ENCODE results near the gene NCOA3. TPM values are rescaled to one million over a fixed set of nuclear protein-coding genes. Genes with fewer than 3 reads are reported as not detected.
"Not testable (repeated sequence)": the region's sequence is repeated elsewhere in the genome, so short reads cannot be mapped to it uniquely, and the experiment has no call there.

NCOA3 gene
- total RNA-seq, 2 experiments from 2014 or later, result 59.1 to 70.6 TPM

DNA sequence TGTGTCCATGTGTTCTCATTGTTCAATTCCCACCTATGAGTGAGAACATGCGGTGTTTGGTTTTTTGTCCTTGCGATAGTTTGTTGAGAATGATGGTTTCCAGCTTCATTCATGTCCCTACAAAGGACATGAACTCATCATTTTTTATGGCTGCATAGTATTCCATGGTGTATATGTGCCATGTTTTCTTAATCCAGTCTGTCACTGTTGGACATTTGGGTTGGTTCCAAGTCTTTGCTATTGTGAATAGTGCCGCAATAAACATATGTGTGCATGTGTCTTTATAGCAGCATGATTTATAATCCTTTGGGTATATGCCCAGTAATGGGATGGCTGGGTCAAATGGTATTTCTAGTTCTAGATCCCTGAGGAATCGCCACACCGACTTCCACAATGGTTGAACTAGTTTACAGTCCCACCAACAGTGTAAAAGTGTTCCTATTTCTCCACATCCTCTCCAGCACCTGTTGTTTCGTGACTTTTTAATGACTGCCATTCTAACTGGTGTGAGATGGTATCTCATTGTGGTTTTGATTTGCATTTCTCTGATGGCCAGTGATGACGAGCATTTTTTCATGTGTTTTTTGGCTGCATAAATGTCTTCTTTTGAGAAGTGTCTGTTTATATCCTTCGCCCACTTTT is 52.0 kb downstream of the NCOA3 start:
- Mint-ChIP-seq H3K36me3 (ENCODE audit: low read depth) (peaks cover 28% of the 10 kb centered on the region), H3K4me1 (peaks cover 26% of the 10 kb centered on the region)
- DNase-seq, H3K27ac Mint-ChIP-seq, POLR2A ChIA-PET, H3K4me3 Mint-ChIP-seq, H3K9me3 Mint-ChIP-seq, H3K27me3 Mint-ChIP-seq: not testable (repeated sequence)
- CTCF ChIA-PET, result interaction anchor here (0.6 to 1.2 kb wide), 2 partner anchors 9 to 171 kb away, joined by 3 to 4 read pairs; no protein-coding TSS in a partner anchor

DNA sequence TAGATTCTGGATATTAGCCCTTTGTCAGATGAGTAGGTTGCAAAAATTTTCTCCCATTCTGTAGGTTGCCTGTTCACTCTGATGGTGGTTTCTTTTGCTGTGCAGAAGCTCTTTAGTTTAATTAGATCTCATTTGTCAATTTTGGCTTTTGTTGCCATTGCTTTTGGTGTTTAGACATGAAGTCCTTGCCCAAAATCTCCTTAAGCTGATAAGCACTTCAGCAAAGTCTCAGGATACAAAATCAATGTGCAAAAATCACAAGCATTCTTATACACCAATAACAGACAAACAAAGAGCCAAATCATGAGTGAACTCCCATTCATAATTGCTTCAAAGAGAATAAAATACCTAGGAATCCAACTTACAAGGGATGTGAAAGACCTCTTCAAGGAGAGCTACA is 52.6 kb downstream of the NCOA3 start:
- CTCF ChIA-PET, result interaction anchor here (0.6 to 1.2 kb wide), 2 partner anchors 9 to 171 kb away, joined by 3 to 4 read pairs; no protein-coding TSS in a partner anchor
- POLR2A ChIA-PET, result not testable (repeated sequence)

DNA sequence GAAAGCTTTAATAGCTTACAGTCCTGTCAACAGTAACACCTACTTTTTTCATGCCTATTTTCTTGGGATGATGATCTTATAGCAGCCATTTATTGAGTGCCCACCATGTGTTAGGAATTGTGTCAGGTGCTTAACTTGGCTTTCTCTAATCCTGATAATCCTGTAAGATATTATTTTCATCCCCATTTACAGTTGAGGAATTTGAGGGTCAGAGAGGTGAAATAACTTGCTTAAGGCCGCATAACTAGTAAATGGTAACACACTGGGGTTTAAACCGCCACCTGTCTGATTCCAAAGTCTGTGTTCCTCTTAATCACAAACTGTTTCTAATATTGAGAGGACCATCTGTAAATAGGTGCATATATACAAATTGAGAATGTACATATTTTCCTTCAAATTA is 55.5 kb downstream of the NCOA3 start:
- Mint-ChIP-seq H3K9me3 (peaks cover 4% of the 10 kb centered on the region), H3K27me3 (no peaks in the 10 kb centered on the region), H3K4me3 (no peak overlapping the region), H3K4me1 (peaks cover 27% of the 10 kb centered on the region), H3K36me3 (ENCODE audit: low read depth) (peaks cover 19% of the 10 kb centered on the region), H3K27ac (no peak overlapping the region)
- ChIA-PET CTCF (interaction anchor here (0.6 kb wide), 1 partner anchor 78 kb away, joined by 4 read pairs; no protein-coding TSS in a partner anchor), POLR2A (no interaction called here)
- no peak for DNase-seq

More for the DNA sequence above, 52.6 kb downstream of the NCOA3 start:
- H3K27me3 Mint-ChIP-seq, H3K4me3 Mint-ChIP-seq, DNase-seq, H3K27ac Mint-ChIP-seq, H3K9me3 Mint-ChIP-seq: not testable (repeated sequence)
- Mint-ChIP-seq H3K36me3 (ENCODE audit: low read depth) (peaks cover 28% of the 10 kb centered on the region), H3K4me1 (peaks cover 30% of the 10 kb centered on the region)

DNA sequence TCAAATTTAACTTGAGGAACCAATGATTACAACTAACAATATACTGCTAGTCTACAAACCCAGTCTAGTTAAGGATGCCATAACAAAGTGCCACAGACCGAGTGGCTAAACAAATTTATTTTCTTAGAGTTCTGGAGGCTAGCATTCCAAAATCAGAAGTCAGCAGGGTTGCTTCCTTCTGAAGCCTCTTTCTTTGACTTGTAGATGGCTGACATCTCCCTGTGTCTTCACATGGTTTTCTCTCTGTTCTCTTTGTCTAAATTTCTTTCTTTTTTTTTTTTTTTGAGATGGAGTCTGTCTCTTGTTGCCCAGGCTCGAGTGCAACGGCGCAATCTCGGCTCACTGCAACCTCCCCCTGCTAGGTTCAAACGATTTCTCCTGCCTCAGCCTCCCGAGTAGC is 56.1 kb downstream of the NCOA3 start:
- peaks cover 4% of the 10 kb centered on the region for H3K9me3 Mint-ChIP-seq
- no peak for DNase-seq
- no peak overlapping the region for H3K27ac Mint-ChIP-seq
- peaks cover 29% of the 10 kb centered on the region for H3K4me1 Mint-ChIP-seq
- ChIA-PET POLR2A (no interaction called here), CTCF (interaction anchor here (0.6 kb wide), 1 partner anchor 43 kb away, joined by 4 read pairs; no protein-coding TSS in a partner anchor)
- H3K4me3 Mint-ChIP-seq, result no peak overlapping the region
- H3K27me3 Mint-ChIP-seq, result no peaks in the 10 kb centered on the region
- peaks cover 20% of the 10 kb centered on the region for H3K36me3 Mint-ChIP-seq (ENCODE audit: low read depth)

DNA sequence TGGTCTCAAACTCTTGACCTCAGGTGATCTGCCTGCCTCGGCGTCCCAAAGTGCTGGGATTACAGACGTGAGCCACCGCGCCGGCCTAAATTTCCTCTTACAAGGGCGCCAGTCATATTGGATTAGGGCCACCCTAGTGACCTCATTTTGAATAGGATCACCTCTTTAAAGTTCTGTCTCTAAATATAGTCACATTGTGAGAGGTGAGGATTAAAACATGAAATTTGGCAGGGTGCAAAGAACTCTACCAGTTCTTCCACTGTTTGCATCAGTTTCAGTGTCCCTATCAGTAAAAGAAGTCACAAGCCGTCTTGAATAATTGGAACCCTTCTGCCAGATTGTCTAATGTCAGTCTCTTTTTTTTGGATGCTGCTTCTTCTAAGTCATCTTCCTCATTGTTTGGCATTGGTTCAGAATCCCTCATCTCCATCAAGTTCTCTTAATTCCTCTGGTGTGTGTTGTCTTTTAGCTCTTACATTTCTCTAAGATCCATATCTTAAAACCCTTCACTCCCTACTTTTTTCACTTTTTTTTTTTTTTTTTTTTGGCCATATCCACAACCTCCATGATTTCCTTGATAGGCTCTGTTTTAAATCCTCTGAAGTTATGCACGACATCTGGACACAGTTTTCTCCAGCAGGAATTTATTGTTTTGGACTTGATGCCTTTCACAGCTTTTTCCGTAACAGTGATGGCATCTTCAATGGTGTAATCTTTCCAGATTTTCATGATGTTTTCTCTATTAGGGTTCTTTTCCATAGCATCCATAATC is 56.8 kb downstream of the NCOA3 start:
- Mint-ChIP-seq H3K4me1 (peaks cover 33% of the 10 kb centered on the region), H3K4me3 (no peak overlapping the region), H3K36me3 (ENCODE audit: low read depth) (peaks cover 20% of the 10 kb centered on the region), H3K27me3 (no peaks in the 10 kb centered on the region), H3K9me3 (peaks cover 4% of the 10 kb centered on the region), H3K27ac (no peak overlapping the region)
- DNase-seq, result no peak
- CTCF ChIA-PET, result interaction anchor here (0.6 kb wide), 1 partner anchor 43 kb away, joined by 4 read pairs; no protein-coding TSS in a partner anchor
- POLR2A ChIA-PET, result no interaction called here

DNA sequence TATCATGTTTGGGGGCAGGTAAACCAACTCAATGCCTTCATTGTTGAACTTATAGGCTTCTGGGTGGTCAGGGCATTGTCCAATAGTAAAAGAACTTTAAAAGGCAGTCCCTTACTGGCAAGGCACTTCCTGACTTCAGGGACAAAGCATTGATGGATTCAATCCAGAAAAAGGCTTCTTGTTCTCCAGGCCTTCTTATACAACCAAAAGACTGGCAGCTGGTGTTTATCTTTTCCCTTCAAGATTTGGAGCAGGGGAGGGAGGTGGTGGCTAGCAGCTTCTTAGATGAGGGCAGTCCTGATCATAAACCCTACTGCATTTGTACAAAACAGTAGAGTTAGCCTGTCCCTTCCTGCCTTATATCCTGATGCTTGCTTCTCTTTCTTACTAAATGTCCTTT is 57.5 kb downstream of the NCOA3 start:
- Mint-ChIP-seq H3K4me3 (no peak overlapping the region), H3K27ac (no peak overlapping the region), H3K36me3 (ENCODE audit: low read depth) (peaks cover 24% of the 10 kb centered on the region), H3K27me3 (no peaks in the 10 kb centered on the region), H3K4me1 (peaks cover 37% of the 10 kb centered on the region), H3K9me3 (peaks cover 4% of the 10 kb centered on the region)
- POLR2A ChIA-PET, result no interaction called here
- CTCF ChIA-PET, result no interaction called here
- DNase-seq, result no peak

DNA sequence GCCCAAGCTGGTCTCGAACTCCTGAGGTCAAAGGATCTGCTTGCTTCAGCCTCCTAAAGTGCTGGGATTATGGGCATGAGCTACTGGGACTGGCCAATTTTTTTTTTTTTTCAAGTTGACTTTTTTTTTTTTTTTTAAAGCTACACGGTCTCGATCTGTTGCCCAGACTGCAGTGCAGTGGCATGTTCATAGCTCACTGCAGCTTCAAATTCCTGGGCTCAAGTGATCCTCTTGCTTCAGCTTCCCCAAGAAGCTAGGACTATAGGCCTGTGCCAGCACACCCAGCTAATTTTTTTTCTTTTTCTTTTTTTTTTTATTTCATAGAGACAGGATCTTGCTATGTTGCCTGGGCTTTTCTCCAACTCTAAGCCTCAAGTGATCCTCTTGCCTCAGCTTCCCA is 59.5 kb downstream of the NCOA3 start:
- Mint-ChIP-seq H3K36me3 (ENCODE audit: low read depth) (peaks cover 18% of the 10 kb centered on the region), H3K27me3 (no peaks in the 10 kb centered on the region), H3K4me3 (no peak overlapping the region), H3K27ac (no peak overlapping the region), H3K9me3 (no peaks in the 10 kb centered on the region), H3K4me1 (peaks cover 48% of the 10 kb centered on the region)
- no peak for DNase-seq
- ChIA-PET CTCF (interaction anchor here (0.6 to 2.3 kb wide), 7 partner anchors 9 to 929 kb away, joined by 3 to 8 read pairs (median 4); no protein-coding TSS in a partner anchor), POLR2A (no interaction called here)

DNA sequence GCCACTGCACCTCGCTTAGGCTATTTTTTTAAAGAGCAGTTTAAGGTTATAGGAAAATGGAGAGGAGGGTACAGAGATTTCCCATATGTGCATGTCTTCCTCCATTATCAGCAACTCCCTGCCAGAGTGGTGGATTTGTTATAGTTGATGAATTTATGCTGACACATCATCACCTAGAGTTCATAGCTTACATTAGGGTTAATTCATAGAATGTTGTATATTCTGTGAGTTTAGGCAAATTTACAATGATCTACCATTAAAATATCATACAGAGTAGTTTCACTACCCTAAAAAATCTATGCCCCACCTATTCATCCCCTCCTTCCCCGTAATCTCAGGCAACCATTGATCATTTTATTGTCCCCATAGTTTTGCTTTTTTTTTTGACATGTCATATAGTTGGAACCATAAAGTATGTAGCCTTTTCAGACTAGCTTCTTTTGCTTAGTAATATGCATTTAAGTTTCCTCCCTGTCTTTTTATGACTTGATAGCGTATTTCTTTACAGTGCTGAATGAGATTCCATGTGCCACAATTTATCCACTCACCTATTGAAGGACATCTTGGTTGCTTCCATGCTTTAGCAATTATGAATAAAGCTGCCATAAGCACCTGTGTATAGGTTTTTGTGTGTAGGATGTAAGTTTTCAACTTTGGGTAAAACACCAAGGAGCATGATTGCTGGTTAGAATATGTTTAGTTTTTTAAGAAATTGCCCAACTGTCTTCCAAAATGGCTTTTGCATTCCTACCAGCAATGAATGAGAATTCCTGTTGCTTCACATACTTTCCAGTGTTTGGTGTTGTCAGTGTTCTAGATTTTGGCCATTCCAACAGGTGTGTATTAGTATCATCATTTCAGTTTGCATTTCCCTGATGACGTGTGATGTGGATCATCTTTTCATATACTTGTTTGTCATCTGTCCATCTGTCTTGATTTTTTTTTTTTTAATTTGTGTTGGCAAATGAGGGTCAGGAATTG is 60.2 kb downstream of the NCOA3 start:
- ChIA-PET POLR2A (no interaction called here), CTCF (interaction anchor here (0.6 to 2.3 kb wide), 6 partner anchors 8 to 95 kb away, joined by 3 to 8 read pairs (median 4); no protein-coding TSS in a partner anchor)
- H3K36me3 Mint-ChIP-seq (ENCODE audit: low read depth), result peaks cover 18% of the 10 kb centered on the region
- H3K4me1 Mint-ChIP-seq, result peaks cover 48% of the 10 kb centered on the region
- H3K27me3 Mint-ChIP-seq, result no peaks in the 10 kb centered on the region
- no peak overlapping the region for H3K27ac Mint-ChIP-seq
- no peak overlapping the region for H3K4me3 Mint-ChIP-seq
- DNase-seq, result no peak
- H3K9me3 Mint-ChIP-seq, result no peaks in the 10 kb centered on the region

DNA sequence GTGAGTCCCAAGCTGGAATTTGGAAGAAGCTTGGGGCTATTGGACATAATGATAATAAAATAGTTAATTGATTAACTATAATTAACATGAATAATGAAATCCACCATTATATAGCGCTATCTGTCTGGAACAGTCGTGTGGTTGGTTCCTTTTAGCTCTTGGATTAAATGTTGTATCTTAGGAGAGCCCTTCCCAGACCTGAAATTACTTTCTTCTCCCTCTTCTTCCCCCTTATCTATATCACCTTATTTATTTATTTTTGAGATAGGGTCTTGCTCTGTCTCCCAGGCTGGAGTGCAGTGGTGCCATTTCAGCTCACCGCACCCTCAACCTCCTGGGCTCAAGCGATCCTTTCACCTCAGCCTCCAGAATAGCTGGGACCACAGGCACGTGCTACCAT is 64.6 kb downstream of the NCOA3 start:
- no peak overlapping the region for H3K27ac Mint-ChIP-seq
- peaks cover 2% of the 10 kb centered on the region for H3K9me3 Mint-ChIP-seq
- H3K36me3 Mint-ChIP-seq (ENCODE audit: low read depth), result peaks cover 38% of the 10 kb centered on the region
- ChIA-PET CTCF (interaction anchor here (0.9 to 1.4 kb wide), 2 partner anchors 10 to 14 kb away, joined by 3 to 5 read pairs; no protein-coding TSS in a partner anchor), POLR2A (interaction anchor here (0.6 kb wide), 1 partner anchor 53 kb away, joined by 3 read pairs; no protein-coding TSS in a partner anchor)
- peaks cover 48% of the 10 kb centered on the region for H3K4me1 Mint-ChIP-seq
- H3K4me3 Mint-ChIP-seq, result no peak overlapping the region
- no peaks in the 10 kb centered on the region for H3K27me3 Mint-ChIP-seq
- no peak for DNase-seq

DNA sequence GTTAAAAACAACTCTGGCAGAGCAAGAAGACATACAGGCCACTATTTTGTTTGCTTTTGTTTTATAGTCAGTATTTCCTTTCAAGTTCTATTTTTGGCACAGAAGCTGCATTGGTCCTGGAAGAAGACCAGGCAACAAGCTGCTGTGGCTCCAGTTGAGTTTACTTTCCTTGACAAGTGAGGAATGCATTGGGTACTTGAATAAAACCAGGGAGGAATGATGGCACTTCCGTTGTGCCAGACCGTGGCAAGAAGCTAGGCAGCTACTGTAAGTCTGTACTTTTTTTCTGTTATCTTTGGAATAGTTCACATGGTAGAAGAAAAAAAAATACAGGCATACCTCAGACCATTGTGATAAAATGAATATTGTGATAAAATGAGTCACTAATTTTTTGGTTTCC is 66.3 kb downstream of the NCOA3 start:
- H3K27me3 Mint-ChIP-seq, result no peaks in the 10 kb centered on the region
- DNase-seq, result no peak
- peak overlapping the region; percentile 67 for H3K27ac Mint-ChIP-seq
- ChIA-PET CTCF (interaction anchor here (1.1 to 1.2 kb wide), 2 partner anchors 11 to 42 kb away, joined by 3 read pairs; no protein-coding TSS in a partner anchor), POLR2A (no interaction called here)
- H3K9me3 Mint-ChIP-seq, result peaks cover 2% of the 10 kb centered on the region
- no peak overlapping the region for H3K4me3 Mint-ChIP-seq
- peaks cover 42% of the 10 kb centered on the region for H3K36me3 Mint-ChIP-seq (ENCODE audit: low read depth)
- H3K4me1 Mint-ChIP-seq, result peaks cover 47% of the 10 kb centered on the region

DNA sequence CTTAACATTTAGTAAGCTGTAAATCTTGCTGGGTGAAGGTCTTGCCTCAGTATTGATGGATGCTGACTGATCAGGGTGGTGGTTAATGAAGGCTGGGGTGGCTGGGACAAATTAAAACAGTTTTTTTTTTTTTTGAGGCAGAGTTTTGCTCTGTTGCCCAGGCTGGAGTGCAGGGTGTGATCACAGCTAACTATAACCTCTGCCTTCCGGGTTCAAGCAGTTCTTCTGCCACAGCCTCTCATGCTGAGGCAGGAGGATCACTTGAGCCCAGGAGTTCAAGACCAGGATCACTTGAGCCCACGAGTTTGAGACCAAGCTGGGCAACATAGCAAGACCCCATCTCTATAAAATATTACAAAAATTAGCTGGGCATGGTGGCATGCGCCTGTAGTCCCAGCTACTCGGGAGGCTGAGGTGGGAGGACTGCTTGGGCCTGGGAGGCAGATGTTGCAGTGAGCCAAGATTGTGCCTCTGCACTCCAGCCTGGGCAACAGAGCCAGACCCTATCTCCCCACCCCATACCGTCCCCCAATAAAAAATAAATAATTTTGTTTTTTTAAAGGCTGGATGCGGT is 67.2 kb downstream of the NCOA3 start:
- peak overlapping the region; percentile 31 for H3K27ac Mint-ChIP-seq
- DNase-seq, result no peak
- CTCF ChIA-PET, result interaction anchor here (1.1 to 1.9 kb wide), 3 partner anchors 8 to 41 kb away, joined by 3 to 5 read pairs (median 3); no protein-coding TSS in a partner anchor
- peaks cover 40% of the 10 kb centered on the region for H3K36me3 Mint-ChIP-seq (ENCODE audit: low read depth)
- H3K4me1 Mint-ChIP-seq, result peaks cover 50% of the 10 kb centered on the region
- H3K4me3 Mint-ChIP-seq, result no peak overlapping the region
- peaks cover 2% of the 10 kb centered on the region for H3K9me3 Mint-ChIP-seq
- POLR2A ChIA-PET, result no interaction called here
- no peaks in the 10 kb centered on the region for H3K27me3 Mint-ChIP-seq

DNA sequence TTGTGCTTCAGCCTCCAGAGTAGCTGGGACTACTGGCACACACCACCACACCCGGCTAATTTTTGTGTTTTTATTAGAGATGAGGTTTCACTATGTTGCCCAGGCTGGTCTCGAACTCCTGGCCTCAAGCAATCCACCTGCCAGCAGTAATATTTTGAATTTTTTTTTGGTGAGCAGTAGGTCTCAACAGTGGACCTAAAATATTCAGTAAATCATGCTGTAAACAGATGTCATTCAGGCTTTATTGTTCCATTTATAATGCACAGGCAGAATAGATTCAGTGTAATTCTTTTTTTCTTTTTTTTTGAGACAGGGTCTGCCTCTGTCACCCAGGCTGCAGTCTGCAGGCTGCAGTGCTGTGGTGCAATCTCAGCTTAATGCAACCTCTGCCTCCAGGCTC is 69.7 kb downstream of the NCOA3 start:
- DNase-seq, result no peak
- Mint-ChIP-seq H3K36me3 (ENCODE audit: low read depth) (peaks cover 35% of the 10 kb centered on the region), H3K27ac (no peak overlapping the region), H3K4me1 (peaks cover 49% of the 10 kb centered on the region), H3K4me3 (no peak overlapping the region), H3K9me3 (peaks cover 2% of the 10 kb centered on the region), H3K27me3 (no peaks in the 10 kb centered on the region)
- ChIA-PET CTCF (interaction anchor here (0.7 kb wide), 1 partner anchor 44 kb away, joined by 3 read pairs; no protein-coding TSS in a partner anchor), POLR2A (no interaction called here)

All from activated CD4-positive, alpha-beta T cell treated with anti-CD3 and anti-CD28 coated beads, Interleukin-2, amount 10 ng/mL, durations not matched to agents 7 days and 5 days (primary cell).